IPS-11a (cell line): ENCODE data around the gene SNAPC1.
"Not testable (repeated sequence)": the region's sequence is repeated elsewhere in the genome, so short reads cannot be mapped to it uniquely, and the experiment has no call there.

Experiments
- H3K4me3 ChIP-seq: one replicate; pipeline ENCODE4 v1.5.1; 2013; ENCODE audit warnings: low read depth, low read length, control low read depth

SNAPC1 gene, protein sequence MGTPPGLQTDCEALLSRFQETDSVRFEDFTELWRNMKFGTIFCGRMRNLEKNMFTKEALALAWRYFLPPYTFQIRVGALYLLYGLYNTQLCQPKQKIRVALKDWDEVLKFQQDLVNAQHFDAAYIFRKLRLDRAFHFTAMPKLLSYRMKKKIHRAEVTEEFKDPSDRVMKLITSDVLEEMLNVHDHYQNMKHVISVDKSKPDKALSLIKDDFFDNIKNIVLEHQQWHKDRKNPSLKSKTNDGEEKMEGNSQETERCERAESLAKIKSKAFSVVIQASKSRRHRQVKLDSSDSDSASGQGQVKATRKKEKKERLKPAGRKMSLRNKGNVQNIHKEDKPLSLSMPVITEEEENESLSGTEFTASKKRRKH

GRCh38 chr14:61761959-61762786 lies at the start of gene SNAPC1:
Gene SNAPC1 (plus strand): TSS chr14:61762420. CDS start chr14:61762461, 41 bp downstream.
- peak within 1 kb of the TSS; percentile 97 for H3K4me3 ChIP-seq

GRCh38 chr14:61713724-61714437 lies 48.3 kb upstream of the SNAPC1 start:
- no peak overlapping the region for H3K4me3 ChIP-seq

- H3K4me3 ChIP-seq = no peak overlapping the region
Measured at GRCh38 chr14:61716956-61717355, 45.3 kb upstream of the SNAPC1 start.

GRCh38 chr14:61718039-61718438 lies 44.2 kb upstream of the SNAPC1 start:
- no peak overlapping the region for H3K4me3 ChIP-seq

- H3K4me3 ChIP-seq = no peak overlapping the region
Measured at GRCh38 chr14:61719344-61720293, 42.6 kb upstream of the SNAPC1 start.

DNA sequence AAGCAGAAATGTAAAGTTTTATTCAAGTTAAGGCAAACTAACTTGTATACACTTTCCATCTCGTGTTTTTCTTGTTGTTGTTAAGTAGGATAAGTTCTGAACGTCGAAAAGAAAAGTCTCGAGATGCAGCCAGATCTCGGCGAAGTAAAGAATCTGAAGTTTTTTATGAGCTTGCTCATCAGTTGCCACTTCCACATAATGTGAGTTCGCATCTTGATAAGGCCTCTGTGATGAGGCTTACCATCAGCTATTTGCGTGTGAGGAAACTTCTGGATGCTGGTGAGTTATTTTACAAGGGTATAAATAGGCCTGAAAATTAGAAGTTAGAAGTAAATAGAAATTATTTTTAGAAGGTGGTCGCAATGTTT lies 41.9 kb upstream of the SNAPC1 start:
- H3K4me3 ChIP-seq = no peak overlapping the region

GRCh38 chr14:61720741-61721140 lies 41.5 kb upstream of the SNAPC1 start:
- no peak overlapping the region for H3K4me3 ChIP-seq

- H3K4me3 ChIP-seq = no peak overlapping the region
Measured at GRCh38 chr14:61724133-61724532, 38.1 kb upstream of the SNAPC1 start.

- H3K4me3 ChIP-seq = no peak overlapping the region
Measured at GRCh38 chr14:61726778-61727658, 35.2 kb upstream of the SNAPC1 start.

GRCh38 chr14:61730756-61731373 lies 31.4 kb upstream of the SNAPC1 start:
- no peak overlapping the region for H3K4me3 ChIP-seq

DNA sequence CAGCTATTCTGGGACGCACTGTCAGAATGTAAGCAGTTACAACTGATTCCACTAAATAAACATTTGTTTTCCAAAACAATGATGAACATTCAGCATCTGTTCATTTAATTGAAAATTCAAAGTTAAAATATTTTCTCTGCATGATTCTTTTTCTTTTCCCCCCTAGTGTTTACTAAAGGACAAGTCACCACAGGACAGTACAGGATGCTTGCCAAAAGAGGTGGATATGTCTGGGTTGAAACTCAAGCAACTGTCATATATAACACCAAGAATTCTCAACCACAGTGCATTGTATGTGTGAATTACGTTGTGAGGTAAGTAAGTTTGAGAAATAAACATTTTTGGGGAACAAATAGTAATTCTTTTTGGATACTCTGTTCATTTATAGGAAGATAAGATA lies 28.2 kb upstream of the SNAPC1 start:
- no peak overlapping the region for H3K4me3 ChIP-seq

- H3K4me3 ChIP-seq = no peak overlapping the region
Measured at GRCh38 chr14:61736751-61737150, 25.5 kb upstream of the SNAPC1 start.

- no peak overlapping the region for H3K4me3 ChIP-seq
Measured at GRCh38 chr14:61737915-61738314, 24.3 kb upstream of the SNAPC1 start.

DNA sequence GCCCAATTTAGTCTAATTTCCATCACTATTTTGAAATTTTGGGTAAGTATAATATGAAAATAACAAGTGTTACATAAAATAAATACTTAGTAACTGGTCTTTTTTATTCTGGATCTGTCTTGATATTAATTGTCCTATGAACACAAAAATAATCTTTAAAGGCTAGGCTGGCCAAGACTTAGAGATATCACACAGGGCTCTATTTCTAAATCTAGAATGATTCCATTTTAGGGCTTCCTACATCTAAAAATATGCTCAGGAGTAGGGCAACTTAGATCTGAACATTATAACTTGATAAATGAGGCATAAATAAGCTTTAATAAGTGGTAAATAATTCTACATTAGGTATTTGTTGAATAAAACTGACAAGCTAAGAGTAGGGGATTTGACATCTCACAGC lies 23.1 kb upstream of the SNAPC1 start:
- H3K4me3 ChIP-seq = no peak overlapping the region

- H3K4me3 ChIP-seq = no peak overlapping the region
Measured at GRCh38 chr14:61742371-61742770, 19.8 kb upstream of the SNAPC1 start.

GRCh38 chr14:61744238-61744637 lies 18.0 kb upstream of the SNAPC1 start:
- no peak overlapping the region for H3K4me3 ChIP-seq

- not testable (repeated sequence) for H3K4me3 ChIP-seq
Measured at GRCh38 chr14:61746346-61746745, 15.9 kb upstream of the SNAPC1 start.

DNA sequence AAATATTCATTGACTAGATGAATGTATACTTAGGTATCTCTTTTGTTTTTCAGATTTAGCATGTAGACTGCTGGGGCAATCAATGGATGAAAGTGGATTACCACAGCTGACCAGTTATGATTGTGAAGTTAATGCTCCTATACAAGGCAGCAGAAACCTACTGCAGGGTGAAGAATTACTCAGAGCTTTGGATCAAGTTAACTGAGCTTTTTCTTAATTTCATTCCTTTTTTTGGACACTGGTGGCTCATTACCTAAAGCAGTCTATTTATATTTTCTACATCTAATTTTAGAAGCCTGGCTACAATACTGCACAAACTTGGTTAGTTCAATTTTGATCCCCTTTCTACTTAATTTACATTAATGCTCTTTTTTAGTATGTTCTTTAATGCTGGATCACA lies 15.3 kb upstream of the SNAPC1 start:
- no peak overlapping the region for H3K4me3 ChIP-seq

GRCh38 chr14:61747342-61747741 lies 14.9 kb upstream of the SNAPC1 start:
- no peak overlapping the region for H3K4me3 ChIP-seq
